ENCODE measurements around the gene RPL4. TPM values are rescaled to one million over a fixed set of nuclear protein-coding genes. Genes with fewer than 3 reads are reported as not detected.

The RPL4 gene
- total and polyA plus RNA-seq, 10 of the 15 experiments (the other 5 are each of a cell fraction or from before 2014, with no cell fraction given), result 2,004 to 8,888 (median 4,667) TPM

- no peak for TF ChIP-seq SUPT20H (IDR thresholded peaks at IDR 0.05; ENCODE audit: borderline replicate concordance, control insufficient read depth, low read depth, low read length)
- TF ChIP-seq RAD51 (IDR thresholded peaks at IDR 0.05), result no peak
- TF ChIP-seq RB1 (IDR thresholded peaks at IDR 0.05; ENCODE audit: borderline replicate concordance), result no peak
- TF ChIP-seq, protein P1, sequence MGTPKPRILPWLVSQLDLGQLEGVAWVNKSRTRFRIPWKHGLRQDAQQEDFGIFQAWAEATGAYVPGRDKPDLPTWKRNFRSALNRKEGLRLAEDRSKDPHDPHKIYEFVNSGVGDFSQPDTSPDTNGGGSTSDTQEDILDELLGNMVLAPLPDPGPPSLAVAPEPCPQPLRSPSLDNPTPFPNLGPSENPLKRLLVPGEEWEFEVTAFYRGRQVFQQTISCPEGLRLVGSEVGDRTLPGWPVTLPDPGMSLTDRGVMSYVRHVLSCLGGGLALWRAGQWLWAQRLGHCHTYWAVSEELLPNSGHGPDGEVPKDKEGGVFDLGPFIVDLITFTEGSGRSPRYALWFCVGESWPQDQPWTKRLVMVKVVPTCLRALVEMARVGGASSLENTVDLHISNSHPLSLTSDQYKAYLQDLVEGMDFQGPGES (IDR thresholded peaks at IDR 0.05), result no peak
- TF ChIP-seq JUNB (IDR thresholded peaks at IDR 0.05), result no peak
- TF ChIP-seq ZZZ3 (IDR thresholded peaks at IDR 0.05; ENCODE audit: control insufficient read depth, insufficient read length, low read depth), result no peak
Measured at GRCh38 chr15:66482539-66482938, 22.1 kb downstream of the RPL4 start (continued).

- no peak for ATAC-seq
- no TSS peak for BruUV-seq (replicated peaks)
- Histone ChIP-seq H3K36me3 (ENCODE audit: control insufficient read depth in 2 of 2, insufficient read depth in 2 of 2, low read length in 1 of 2) (peaks cover 21 to 22% of the 10 kb centered on the region in 2 experiments), H4K20me1 (ENCODE audit: control insufficient read depth, insufficient read depth) (no peaks in the 10 kb centered on the region), H3K9me3 (replicated peaks; ENCODE audit: control insufficient read depth, insufficient read depth, low read length) (no peaks in the 10 kb centered on the region), H3K9ac (ENCODE audit: control insufficient read depth, insufficient read depth, low read length) (no peak overlapping the region), H3K4me2 (ENCODE audit: control insufficient read depth, insufficient read depth) (no peak overlapping the region), H3K4me3 (no peak overlapping the region), H3K79me2 (ENCODE audit: control insufficient read depth, insufficient read depth, low read length) (peaks cover under 1% of the 10 kb centered on the region; the same call in 1 of the 2 replicates), H2AFZ (ENCODE audit: control insufficient read depth, low read depth, low read length) (no peak overlapping the region), H3K27me3 (replicated peaks in 1 of 2; ENCODE audit: control insufficient read depth in 2 of 2, insufficient read depth in 2 of 2, low read length in 1 of 2) (no peaks in the 10 kb centered on the region), H3K27ac (ENCODE audit: control insufficient read depth, insufficient read depth) (no peak overlapping the region), H3K4me1 (ENCODE audit: control insufficient read depth, insufficient read depth, low read length) (peaks cover 4% of the 10 kb centered on the region)
- intact Hi-C loops (cut with micrococcal nuclease; ENCODE audit: unreplicated experiment), result no loop called here
- in situ Hi-C loops (cut with MboI), result no loop called here
- no peak for DNase-seq (ENCODE audit: low read depth, low spot score)
- ChIA-PET POLR2A (no interaction called here), SMC1A (ENCODE audit: uncharacterized antibody, unreplicated experiment) (interaction anchor here (1.0 kb wide), 1 partner anchor 92 kb away, joined by 3 read pairs; no protein-coding TSS in a partner anchor), CTCF (interaction anchor here (1.3 kb wide), 1 partner anchor 13 kb away, joined by 3 read pairs; no protein-coding TSS in a partner anchor), RAD21 (ENCODE audit: unreplicated experiment) (interaction anchor here (1.5 kb wide), 1 partner anchor 15 kb away, joined by 4 read pairs; no protein-coding TSS in a partner anchor)
- no peak for FAIRE-seq
- WGBS (ENCODE audit: insufficient coverage, insufficient replicate concordance, low lambda C conversion rate, missing lambda C conversion rate), result 96% methylated on average over 10 of the region's 10 CpGs
- TF ChIP-seq, protein P2, sequence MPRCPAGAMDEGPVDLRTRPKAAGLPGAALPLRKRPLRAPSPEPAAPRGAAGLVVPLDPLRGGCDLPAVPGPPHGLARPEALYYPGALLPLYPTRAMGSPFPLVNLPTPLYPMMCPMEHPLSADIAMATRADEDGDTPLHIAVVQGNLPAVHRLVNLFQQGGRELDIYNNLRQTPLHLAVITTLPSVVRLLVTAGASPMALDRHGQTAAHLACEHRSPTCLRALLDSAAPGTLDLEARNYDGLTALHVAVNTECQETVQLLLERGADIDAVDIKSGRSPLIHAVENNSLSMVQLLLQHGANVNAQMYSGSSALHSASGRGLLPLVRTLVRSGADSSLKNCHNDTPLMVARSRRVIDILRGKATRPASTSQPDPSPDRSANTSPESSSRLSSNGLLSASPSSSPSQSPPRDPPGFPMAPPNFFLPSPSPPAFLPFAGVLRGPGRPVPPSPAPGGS (IDR thresholded peaks at IDR 0.05; ENCODE audit: borderline replicate concordance, insufficient read depth, low read depth, low read length, poor library complexity, severe bottlenecking), result no peak
- TF ChIP-seq, protein P3, sequence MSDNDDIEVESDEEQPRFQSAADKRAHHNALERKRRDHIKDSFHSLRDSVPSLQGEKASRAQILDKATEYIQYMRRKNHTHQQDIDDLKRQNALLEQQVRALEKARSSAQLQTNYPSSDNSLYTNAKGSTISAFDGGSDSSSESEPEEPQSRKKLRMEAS (IDR thresholded peaks at IDR 0.05; ENCODE audit: low read depth, low read length), result no peak
- TF ChIP-seq SREBF2 (IDR thresholded peaks at IDR 0.05; ENCODE audit: low read length), result no peak
Measured at GRCh38 chr15:66481107-66481856, 23.4 kb downstream of the RPL4 start.

All from GM12878 (cell line).